Fibroblast of skin of scalp (primary cell): ENCODE measurements around the gene SULT2B1. TPM values are rescaled to one million over a fixed set of nuclear protein-coding genes. Genes with fewer than 3 reads are reported as not detected.
"Not testable (repeated sequence)": the region's sequence is repeated elsewhere in the genome, so short reads cannot be mapped to it uniquely, and the experiment has no call there.

Experiments
- DNase-seq: peaks from one replicate; pipeline ENCODE4 v3.0.0-alpha.2; 2013
- polyA plus RNA-seq, 2 experiments: library from polyadenylated mRNA; unstranded; fragments of 120-200 nt; gene quantifications; one replicate each; pipeline ENCODE4 v1.2.1, GENCODE V29; 2013; ENCODE audit not compliant: insufficient read length in 2 of 2

The SULT2B1 gene
- 0.96 TPM for polyA plus RNA-seq (2013, experiment 1 of 2; ENCODE audit: insufficient read length)
- 0.70 TPM for polyA plus RNA-seq (2013, experiment 2 of 2; ENCODE audit: insufficient read length)

DNA sequence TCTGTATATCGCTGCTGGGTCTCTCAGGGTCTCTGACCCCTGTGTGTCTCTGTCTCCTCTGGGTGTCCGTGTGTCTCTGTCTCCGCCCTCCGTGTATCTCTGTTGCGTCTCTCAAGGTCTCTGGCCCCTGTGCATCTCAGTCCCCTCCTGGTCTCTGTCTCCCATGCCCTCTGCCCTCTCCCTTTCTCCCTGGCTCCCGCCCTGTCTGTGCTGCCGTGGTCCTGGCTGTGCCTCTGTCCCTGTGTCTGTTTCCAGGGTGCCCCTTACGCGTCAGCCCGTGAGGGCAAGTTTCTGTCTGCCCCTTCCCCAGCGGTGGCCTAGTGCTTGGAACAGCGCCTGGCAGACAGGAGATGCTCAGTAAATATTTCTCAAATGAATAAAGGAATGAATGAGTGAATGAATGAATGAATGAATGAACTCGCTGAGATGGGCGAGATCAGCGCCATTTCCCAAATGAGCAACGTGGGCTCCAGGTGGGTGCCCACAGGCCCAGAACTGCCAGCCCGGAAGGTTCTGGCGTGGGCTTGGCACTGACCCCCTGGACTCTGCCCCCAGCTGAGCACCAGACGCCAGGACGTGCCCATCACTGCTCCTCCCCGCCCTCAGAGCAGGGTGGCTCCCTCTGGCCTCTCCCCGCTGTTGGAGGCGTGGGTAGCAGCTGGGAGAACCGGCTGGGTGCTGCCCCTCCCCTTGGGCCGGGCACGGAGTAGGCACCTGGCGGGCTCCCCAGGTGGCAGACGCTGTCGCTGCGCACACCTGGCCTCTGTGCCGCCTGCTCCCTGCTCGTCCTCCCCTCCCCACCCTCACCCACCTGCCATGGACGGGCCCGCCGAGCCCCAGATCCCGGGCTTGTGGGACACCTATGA lies at the start of gene SULT2B1:
Gene SULT2B1 (plus strand): TSS at position 736 of the 866 bp plus-strand sequence. CDS start 81 bp downstream, at position 817.
- DNase-seq = no peak

DNA sequence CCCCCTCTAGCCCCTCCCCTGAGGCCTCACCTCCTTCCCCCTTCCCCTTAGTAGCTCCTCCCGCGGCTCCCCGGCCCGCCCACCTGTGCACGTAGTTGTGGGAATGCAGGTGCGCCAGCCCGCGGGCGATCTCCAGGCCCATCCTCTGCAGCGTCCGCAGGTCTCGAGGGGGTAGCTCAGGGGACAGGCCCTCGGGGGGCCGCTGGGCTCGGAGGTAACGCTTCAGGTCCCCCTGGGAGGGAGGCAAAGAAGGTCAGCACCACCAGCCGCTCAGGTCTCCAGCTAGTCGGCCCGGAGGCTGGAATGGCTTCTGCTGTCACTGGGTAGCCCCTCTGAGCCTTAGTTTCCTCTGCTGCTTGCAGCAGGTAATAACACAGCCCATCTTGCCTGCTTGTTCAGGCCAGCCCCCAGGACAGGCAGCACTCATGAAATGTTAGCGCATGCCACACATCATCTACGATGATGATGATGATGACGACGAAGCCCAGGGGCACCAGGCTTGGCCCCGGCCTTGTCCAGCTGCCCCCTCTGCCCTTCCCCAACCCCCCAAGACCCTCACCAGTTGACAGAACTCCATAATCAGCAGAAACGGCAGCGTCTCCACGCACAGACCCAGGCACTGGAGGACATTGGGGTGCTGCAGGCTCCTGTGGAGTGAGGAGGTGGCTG lies 49.5 kb upstream of the SULT2B1 start:
- DNase-seq = no peak

DNA sequence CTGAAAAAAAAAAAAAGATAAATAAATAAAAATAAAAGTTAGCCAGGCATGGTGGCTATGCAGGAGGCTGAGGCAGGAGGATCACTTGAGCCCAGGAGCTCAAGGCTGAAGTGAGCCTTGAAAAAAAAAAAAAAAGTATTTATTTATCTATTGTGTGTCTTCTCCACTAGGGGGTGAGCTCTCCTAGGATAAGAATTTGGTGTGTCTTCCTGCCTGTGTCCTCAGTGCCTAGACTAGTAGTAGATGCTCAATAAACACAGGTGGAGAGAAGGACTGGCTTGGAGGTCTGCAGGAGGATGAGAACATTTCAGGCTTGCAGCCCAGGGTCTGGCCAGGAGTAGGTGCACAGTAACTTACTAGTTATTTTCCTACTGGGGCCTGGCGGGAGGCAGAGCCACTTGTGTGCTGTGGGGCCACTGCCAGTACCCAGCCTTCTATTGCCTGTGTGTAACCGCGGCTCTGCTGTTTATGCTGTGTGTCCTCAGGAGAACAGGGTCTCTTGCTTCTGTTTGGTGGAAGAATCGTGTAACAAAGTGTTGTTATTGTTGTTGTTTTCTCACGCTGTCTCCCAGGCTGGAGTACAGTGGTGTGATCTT lies 45.7 kb upstream of the SULT2B1 start:
- DNase-seq = peak; percentile 58

DNA sequence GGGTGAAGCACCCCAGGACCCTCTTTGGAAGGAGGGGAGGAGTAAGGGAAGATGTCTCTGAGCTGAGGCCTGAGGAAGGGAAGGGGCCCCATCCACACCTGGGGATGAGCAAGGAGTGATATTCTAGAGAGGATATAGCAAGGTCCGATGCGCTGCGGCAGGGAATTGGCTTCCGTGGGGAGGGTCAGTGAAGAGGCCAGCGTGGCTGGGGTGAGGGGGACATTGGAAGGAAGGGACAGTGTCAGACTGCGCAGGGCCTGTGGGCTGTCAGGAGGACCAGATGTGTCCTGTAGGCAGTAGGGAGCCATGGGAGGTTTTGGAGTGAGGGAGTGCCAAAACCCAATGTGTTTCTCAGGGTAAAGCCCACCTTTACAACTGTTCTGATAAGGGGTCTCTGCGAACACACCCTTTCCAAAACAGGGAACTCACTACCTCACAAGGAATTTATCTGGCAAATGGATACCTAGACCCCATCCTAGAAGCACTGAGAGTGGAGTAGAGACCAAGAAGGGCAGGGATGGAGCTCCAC lies 44.0 kb upstream of the SULT2B1 start:
- DNase-seq = no peak

DNA sequence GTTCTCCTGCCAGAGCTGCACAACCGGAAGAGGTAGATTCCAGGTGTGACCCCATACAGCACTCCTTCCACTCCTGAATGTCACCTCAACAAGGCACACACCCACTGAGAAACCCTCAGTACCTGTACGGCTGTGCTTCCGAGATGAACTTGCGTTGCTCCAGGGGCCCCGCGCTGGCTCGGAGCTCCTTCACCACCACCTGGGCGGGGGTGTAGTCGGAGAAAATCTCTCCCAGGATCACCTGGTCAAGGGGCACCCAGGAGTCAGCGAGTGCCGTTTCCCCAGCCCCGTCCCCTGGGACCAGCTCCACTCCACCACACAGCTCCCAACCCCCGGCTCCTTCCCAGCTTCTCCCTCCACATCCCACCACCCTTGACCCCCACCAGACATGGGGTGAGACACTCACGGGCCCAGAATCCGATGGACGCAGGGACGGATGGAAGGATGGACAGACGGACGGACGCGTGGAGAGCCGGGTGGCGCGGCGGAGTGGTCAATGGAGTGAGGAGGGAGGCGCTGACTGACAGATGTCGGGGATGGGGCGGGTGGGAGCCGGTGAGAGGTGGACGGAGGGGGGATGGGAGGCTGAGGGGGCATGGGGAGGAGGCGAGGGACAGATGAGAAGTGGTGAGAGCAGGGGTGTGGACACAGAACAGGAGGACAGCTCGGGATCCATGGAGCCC lies 43.1 kb upstream of the SULT2B1 start:
- no peak for DNase-seq

DNA sequence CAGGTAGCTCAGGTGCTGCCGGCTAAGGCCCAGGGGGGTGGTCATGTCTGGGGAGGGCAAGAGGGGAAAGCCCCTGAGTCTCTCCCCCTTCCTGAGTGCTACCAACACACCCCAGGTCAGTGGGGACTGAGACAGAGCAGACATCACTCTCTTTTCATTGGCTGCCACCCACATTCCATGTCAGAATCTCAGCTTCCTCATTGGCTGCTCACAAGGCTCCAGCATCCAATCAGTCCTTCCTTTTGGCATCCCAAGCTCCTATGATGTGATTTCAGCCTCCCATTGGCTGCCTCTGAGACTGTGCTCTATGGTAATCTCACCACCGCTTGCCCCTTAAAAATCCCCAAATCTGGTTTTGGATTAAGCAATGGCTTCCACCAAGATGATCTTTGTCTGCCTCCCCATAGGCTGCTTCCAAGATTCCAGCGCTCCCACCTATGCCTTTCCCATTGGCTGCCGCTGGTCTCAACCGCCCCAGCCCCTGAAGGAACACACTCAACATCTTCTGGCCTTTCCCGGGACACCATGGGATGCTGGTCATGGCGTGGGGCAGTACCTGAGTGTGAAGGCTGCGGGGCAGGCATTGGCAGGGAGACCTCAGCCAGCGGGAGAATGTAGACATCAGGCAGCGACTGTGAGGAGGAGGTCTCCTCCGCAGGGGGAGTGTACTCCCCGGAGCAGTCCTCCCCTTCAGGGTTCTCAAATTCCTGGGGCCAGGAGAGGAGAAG lies 42.3 kb upstream of the SULT2B1 start:
- DNase-seq = no peak

DNA sequence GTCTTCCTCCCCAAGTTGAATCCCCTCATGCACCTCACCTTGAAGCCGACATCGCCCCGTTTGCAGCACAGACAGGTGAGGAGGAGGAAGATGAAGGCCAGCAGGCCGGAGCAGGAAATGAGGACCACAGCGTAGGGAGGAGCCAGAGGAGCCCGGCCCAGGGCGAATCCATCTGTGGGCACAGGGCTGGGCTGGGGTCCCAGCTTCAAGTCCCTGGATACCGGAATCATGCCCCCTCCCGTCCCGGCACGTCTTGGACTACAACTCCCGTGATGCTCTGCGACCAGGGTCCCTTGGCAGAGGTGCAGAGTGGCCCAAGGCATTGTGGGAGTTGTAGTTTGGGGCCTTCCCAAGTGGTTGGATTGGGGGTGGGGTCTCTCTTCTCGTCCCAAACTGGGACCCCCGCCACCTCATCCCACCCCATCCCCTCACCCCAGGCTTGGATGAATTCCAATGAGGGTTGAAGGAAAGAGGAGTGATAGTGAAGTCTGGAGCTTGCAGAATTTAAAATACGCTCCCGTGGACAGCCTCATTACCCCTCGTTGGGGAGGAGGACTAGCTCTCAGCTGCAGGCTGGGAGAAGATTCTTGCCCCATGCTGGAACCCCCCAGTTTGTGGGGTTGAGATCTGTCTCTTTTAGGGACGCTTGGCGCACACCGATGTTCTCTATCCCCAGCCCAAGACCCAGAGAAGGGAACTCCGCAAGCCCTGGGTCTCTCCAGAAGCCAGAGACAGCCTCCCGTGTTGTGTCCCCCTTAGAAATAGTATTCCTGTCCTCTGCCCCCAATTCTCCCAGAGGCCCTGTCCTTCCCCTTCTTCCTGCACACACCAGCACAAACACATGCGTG lies 41.3 kb upstream of the SULT2B1 start:
- peak; percentile 55 for DNase-seq

DNA sequence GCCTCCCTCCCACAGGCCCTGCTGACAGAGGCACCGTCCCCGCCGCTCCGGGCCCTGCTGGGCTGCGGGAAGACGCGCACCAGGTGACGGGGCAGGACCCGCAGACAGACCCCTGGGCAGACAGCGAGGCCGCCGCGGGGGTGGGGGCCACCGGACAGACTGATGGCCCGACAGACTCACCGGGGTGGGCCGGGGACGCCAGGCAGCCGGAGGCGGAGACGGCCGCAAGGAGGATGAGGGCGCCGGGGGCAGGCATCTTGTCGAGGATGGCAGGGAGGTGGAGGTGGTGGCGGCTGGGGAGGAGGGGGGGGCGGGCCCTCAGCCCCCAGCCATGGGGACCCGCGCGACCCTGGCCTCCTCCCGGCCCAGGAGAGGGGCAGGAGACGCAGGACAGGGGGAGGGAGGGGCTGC lies 40.6 kb upstream of the SULT2B1 start:
- no peak for DNase-seq

DNA sequence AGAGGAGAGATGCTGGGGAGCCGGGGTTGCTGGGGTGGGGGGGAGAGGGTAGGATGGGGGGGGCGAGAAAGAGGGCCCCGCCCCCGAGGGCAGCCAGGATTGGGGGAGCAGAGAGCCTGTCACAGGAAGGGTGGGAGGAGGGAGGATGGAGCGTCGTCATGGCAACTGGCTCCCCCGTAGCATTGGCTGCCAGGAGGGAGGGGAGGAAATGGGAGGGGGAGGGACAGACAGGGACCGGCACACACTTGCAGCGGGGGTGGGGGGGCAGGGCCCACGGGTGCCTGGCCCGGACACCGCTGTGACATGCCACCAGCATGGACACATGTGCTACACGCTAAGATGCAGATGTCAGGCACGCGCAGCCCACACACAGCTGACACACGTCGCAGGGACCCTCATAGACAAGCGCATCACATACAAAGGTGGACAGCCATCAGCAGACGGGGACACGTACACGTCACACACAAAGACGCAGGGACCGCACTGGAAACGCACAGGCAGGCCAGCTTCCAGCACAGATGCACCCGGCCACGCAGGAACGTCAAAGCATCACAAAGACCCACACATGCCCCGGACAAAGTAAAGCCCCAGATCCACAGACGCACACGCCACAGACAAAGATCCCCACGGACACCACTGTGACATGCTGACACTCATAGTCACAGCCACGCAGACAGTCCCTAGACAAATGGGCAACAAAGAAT lies 40.0 kb upstream of the SULT2B1 start, which contains the start of gene LMTK3:
Gene LMTK3 (minus strand): TSS at position 36 of the 704 bp plus-strand sequence. CDS start 259 bp downstream, outside the sequence.
- peak; percentile 59 for DNase-seq

DNA sequence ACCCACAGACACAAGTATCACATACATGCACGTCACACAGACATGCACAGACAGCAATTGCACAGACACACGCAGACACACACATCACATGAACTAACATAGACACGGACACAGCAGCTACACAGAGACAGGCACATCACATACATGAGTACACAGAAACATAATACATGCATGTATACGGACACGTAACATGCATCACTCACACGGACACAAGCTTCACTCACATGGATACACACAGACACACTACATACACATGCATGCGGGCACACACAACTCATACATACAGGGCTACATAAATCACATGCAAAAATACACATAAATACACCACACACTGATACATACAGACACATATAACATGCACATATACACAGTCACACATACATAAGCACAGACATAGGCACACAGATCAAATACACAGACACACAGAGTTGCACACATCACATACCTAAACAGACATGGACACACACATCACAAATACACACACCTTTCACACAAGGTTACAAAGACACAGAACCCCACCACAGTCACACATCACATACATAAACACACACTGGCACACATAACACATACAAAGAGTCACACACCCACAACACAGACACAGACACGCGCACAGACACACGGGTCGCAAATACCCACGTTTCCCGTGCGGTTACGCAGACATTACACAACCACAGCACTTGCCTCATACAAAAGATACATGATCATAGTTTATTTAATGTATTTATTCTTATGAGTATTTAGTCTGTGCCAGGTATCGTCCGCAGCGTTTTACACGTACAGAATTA lies 39.3 kb upstream of the SULT2B1 start:
- DNase-seq = no peak

DNA sequence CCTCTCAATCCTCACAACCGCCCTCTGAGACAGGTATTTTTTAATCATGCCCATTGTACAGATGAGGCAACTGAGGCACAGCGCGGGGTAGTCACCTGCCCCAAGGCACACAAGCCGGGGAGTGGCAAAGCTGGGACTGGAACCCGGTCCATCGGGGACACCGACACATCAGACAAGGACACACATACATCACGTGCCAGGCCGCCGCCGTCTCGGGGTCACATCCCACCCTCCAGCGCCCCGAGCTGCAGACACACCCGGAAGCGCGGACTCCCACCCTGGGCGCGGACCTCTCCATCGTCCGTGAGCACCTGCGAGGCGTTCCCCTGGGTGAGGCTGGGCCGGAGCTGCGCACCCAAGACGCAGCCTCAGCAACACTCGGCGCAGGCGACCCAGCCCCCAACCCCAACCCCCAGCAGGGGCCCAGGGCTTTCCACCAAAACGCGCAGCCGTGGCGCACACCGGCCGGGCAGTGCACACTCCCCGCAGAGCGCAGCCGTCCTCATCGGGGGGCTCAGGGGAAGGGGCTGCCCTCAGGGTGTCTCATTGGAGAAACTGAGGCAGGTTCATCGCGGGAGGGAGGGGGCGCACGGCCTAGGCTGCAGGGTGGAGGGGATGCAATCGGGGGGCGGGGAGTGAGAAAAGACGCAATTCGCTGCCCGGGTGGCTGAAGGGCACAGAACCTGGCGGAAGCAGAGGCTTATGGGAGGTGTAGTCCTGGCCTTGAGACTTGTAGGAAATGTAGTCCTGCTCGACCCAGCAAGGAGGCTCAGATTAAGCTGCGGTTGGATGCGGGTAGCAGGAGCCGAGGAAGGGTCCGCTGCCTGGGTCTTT lies 38.5 kb upstream of the SULT2B1 start:
- peak; percentile 60 for DNase-seq

DNA sequence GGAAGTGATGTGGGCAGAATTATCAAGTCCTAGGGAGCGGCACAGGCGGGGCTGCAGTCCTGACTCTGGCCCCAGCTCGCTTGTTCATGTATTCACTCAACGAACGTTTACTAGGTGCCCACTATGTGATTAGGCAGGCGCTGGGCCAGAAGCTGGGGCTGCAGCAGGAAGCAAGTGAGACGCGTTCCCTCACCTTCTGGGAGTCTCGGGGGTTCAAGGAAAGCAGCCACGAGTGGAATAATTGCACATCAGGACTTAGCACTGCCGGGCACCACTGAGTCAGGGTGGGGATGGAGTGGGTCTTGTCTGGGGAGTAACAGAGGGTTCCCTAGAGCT lies 37.9 kb upstream of the SULT2B1 start:
- no peak for DNase-seq

DNA sequence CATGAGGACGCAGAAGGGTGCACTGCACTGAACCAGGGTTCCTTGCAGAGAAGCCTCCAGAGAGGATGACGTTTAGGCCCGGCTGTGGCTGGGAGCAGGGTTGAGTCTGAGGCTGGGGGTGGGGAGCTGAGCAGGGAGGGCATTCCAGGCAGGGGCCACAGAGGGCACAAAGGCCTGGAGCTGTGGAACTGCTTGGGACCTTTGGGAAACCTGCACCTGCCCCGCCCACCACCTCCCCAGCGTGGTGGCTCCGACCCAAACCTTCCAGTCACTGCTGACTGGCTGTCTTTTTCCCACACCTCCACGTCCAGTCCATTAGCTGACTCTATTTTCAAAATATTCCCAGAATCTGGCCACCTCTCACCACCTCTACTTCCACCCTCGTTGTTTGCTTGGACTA lies 35.4 kb upstream of the SULT2B1 start:
- DNase-seq = no peak

DNA sequence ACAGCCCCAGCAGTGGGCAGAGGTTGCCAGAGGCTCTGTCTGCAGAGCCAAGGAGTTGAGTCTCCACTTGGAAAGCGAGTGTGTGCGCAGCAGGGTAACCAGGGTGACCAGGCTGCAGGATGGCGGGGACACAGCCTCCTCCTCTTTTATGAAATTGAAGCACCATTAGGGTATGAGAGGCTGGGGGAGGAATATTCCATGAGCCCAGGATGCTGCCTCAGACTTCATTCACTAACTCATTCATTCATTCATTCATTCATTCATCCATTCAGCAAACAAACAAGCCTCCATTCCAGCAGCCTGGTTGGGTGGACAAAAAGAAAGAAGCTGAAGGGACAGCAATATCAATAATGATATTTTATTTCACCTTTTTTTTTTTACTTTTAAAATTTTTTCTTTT lies 33.8 kb upstream of the SULT2B1 start:
- DNase-seq = no peak

DNA sequence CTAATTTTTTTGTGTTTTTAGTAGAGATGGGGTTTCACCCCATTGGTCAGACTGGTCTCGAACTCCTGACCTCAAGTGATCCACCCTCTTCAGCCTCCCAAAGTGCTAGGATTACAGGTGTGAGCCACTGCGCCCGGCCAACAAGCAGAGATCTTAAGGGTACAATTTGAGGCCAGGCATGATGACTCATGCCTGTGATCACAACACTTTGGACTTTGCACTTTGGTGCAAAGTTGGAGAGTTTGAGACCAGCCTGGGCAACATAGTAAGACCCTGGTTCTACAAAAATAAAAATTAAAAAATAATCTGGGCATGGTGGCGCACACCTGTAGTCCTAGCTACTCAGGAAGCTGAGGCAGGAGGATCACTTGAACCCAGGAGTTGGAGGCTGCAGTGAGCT lies 32.5 kb upstream of the SULT2B1 start:
- not testable (repeated sequence) for DNase-seq

DNA sequence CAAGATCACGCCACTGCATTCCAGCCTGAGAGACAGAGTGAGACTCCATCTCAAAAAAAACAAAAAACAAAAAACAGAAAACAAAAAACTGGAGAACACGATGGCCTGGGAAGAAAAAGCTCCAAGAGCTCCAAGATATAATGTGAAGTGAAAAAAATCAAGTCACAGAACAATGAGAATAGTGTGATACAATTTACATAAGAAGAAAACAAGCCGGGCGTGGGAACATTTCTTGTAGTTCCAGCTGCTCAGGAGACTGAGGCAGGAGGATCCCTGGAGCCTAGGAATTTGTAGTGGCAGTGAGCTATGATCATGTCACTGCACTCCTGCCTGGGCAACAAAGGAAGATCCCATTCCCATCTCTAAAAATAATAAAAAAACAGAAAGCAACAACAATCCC lies 31.8 kb upstream of the SULT2B1 start:
- DNase-seq = no peak

DNA sequence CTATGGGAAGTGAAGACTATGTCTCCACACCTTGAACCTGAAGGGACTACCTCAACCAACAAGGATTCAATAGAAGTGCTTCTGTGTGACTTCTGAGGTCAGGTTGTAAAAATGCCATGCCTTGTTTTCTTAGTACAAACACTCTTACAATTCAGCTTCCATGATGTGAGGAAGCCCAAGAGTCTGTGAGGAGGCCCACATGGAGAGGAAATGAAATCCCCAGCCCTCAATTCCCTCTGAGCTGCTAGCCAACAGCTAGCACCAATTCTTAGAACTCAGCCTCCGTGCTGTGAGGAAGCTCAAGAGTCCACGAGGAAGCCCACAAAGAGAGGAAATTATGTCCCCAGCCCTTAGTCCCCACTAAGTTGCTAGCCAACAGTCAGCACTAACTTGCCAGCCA lies 27.8 kb upstream of the SULT2B1 start:
- no peak for DNase-seq

DNA sequence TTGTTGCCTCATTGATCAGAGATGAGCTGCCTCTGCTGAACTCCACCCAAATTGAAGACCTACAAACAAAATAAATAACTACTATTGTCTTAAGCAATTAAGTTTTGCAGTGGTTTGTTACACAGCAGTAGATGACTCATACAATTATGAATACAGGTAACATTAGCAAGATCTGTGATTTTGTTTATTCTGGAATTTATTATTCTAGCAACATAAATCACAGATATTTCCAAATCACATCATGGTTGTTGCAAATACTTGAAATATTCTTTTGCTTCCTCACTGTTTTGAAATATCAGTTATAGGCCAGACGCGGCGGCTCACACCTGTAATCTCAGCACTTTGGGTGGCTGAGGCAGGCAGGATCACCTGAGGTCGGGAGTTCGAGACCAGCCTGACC lies 27.2 kb upstream of the SULT2B1 start:
- no peak for DNase-seq
